Measurements from ENCODE around the gene CAPRIN2.

The CAPRIN2 gene

DNA sequence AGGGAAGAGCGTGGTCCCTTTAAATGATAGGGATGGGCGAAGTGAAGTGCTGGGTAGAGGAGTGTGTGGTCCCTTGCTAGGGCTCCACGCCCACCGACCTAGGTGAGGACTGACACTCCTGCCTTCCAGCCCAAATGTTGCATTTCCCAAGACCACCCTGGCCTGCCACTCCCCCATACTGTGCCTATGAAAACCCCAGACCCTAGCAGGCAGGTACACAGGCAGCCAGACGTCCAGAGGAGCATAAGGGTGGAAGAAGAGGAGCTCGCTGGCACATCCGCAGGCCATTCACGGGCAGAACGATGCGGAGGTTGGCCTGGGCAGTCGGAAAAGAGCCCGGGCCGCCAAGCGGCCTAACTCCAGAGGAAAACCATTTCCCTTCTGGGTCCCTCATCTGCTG, 58.3 kb downstream of the CAPRIN2 start:
- Mint-ChIP-seq H3K4me3 (peak overlapping the region; percentile 92), H3K36me3 (no peaks in the 10 kb centered on the region), H3K9me3 (no peaks in the 10 kb centered on the region), H3K27ac (peak overlapping the region; percentile 93), H3K27me3 (no peaks in the 10 kb centered on the region), H3K4me1 (peaks cover 36% of the 10 kb centered on the region)

DNA sequence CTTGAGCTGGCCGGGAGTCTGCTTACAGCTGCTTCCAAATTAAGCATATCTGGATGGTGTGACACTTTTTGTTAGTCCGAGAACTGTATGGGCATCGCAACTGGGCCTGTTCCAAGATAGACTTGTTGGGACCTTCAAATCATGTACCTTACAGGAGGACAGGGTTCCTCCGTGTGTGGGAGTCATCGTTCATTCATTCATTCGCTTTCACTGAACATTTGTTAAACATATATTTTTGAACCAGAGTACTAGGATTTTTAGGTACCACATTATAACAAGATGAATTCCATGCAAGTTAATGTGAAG, 58.7 kb downstream of the CAPRIN2 start:
- Mint-ChIP-seq H3K27ac (peak overlapping the region; percentile 93), H3K36me3 (no peaks in the 10 kb centered on the region), H3K4me1 (peaks cover 40% of the 10 kb centered on the region), H3K9me3 (no peaks in the 10 kb centered on the region), H3K27me3 (no peaks in the 10 kb centered on the region), H3K4me3 (peak overlapping the region; percentile 92)

DNA sequence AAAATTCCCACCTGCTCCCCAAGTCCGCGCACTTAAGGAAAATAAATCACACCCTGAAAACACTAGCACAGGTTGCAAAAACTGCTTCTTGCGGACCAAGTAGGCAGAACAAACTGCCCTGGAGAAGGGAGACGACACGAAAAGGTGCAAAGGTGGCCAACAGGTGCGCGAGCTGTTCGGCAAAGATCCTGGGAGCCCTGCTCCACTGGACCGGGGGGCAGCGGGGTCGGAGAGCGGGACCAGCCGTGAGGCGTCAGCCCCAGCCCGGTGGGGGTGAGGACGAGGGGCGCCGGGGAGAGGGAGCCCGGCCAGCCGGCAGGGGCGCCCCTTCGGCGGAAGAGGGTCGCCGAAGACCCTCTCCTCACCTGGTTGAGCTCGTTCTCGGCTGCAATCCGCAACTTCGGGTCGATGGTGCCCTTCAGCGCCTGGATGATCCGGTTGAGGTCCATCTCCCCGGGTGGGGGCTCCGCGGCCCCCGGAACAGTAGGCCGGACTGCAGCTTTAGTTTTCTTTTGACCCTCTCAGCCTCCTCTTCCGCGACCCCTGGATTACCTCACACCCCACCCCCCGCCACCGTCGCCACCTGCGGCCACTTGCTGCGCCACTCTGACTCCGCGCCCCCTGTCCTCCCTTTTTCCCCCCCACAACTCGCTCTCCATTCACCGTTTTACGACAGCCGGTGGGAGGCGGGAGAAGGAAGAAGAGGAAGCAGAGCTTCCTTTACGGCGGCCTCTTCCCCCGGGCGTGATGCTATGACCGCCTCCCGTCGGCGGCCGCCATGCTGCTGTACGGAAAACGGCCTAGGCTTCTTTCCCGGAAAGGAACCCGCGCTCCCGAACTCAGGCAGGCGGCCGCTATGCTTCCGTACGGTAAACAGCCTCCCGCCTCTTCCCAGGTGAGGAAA, 59.3 kb downstream of the CAPRIN2 start, which contains the start of gene IPO8:
Gene IPO8, minus strand, starts transcription at position 671 of the 904 bp plus-strand sequence. Its CDS starts 222 bp downstream, at position 449.
- Mint-ChIP-seq H3K27ac (peak within 1 kb of the TSS; percentile 95), H3K4me1 (peaks cover 44% of the 10 kb centered on the region), H3K36me3 (no peaks in the 10 kb centered on the region), H3K27me3 (no peaks in the 10 kb centered on the region), H3K9me3 (no peaks in the 10 kb centered on the region), H3K4me3 (peak within 1 kb of the TSS; percentile 92)

- H3K36me3 Mint-ChIP-seq: no peaks in the 10 kb centered on the region
- peak overlapping the region; percentile 95 for H3K27ac Mint-ChIP-seq
- H3K4me1 Mint-ChIP-seq: peaks cover 52% of the 10 kb centered on the region
- H3K9me3 Mint-ChIP-seq: no peaks in the 10 kb centered on the region
- peak overlapping the region; percentile 92 for H3K4me3 Mint-ChIP-seq
- H3K27me3 Mint-ChIP-seq: no peaks in the 10 kb centered on the region
Measured at GRCh38 chr12:30694412-30695198, 60.1 kb downstream of the CAPRIN2 start.

DNA sequence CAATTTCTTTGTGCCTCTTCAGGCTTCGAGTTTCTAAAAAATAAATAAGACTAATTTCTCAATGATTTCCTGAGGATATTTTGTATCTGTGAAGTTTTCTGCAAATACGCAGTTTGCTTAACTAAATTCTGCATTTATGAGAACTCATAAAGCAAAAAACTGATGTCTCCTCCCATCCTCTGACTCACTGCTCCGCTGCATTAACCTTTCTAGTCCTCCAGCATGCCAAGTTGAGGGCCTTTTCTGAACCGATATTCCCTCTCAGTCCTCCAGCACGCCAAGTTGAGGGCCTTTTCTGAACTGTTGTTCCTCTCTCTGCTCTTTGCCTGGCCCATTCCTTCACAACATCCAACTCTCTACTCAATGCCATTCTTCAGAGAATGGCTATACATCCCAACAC, 62.3 kb downstream of the CAPRIN2 start:
- no peaks in the 10 kb centered on the region for H3K27me3 Mint-ChIP-seq
- H3K4me1 Mint-ChIP-seq: peaks cover 65% of the 10 kb centered on the region
- peaks cover 1% of the 10 kb centered on the region for H3K36me3 Mint-ChIP-seq
- H3K4me3 Mint-ChIP-seq: peak overlapping the region; percentile 8
- H3K27ac Mint-ChIP-seq: no peak overlapping the region
- no peaks in the 10 kb centered on the region for H3K9me3 Mint-ChIP-seq

DNA sequence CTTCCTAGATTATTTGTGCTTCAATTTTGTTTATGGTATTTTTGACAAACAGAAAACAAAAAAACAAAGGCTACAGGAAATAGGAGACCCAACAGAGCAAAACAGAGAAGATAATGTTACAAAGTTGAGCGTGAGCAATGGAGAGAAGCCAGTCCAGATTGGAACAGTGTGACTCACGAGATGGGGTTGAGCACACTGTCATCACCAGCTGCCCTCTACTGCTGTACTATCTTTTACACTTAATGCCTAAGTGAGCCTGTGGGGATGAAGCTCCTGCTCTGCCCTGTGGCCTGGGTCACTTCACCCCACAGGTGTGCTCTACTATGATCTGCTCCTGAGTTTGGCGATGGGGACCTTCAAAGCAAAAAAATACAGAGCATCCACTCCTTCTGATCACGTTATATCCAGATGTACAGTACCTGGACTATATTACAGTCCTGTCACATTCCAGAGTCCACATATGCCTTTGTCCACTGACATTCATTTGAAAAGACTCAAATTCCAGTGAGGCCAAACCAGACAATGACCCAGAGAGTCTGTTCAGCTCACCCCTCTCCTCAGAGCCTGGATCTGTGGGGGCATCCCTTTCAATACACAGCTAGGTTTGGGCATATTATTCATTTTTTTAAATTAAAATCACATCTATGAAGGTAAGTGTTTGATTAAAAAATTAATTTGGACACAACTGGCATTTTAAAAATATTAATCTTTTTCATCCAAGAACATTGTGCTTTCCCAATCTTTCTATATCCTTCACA, 63.5 kb downstream of the CAPRIN2 start:
- H3K27me3 Mint-ChIP-seq: no peaks in the 10 kb centered on the region
- H3K27ac Mint-ChIP-seq: no peak overlapping the region
- peaks cover 1% of the 10 kb centered on the region for H3K36me3 Mint-ChIP-seq
- H3K4me1 Mint-ChIP-seq: peaks cover 66% of the 10 kb centered on the region
- H3K4me3 Mint-ChIP-seq: no peak overlapping the region
- H3K9me3 Mint-ChIP-seq: no peaks in the 10 kb centered on the region

DNA sequence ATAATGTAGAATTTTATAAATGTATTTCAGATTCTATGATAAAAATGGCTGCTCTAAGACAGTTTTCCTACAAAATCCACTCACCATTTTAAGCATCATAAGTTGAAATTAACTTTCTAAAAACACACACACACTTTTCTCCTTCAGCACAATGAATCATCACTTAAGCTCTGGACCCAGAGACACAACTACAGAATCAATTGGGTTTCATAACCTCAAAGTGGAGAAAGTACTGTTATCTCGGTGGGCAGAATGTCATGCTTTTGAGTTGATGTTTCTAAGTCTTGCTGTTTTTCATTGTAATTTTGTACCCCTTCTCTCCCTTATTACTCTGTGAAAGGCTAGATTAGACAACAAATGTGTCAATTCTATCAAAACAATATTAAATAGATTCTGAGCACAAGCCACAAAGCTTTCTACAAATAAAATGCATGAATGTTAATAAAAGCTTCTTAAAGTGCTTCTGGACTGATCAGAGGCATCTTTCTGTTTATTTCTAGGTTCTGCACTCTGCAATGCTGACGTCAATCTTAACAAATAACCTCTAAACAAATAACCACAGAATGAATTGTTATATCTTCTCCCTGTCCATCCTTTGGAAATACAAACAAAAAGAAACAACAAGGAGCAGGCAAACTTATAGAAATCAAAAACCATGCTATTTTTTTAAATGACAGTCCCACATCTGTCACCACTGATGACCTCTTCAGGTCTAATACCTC, 67.3 kb downstream of the CAPRIN2 start:
- peaks cover 13% of the 10 kb centered on the region for H3K36me3 Mint-ChIP-seq
- no peak overlapping the region for H3K27ac Mint-ChIP-seq
- no peaks in the 10 kb centered on the region for H3K9me3 Mint-ChIP-seq
- no peaks in the 10 kb centered on the region for H3K27me3 Mint-ChIP-seq
- H3K4me1 Mint-ChIP-seq: peaks cover 46% of the 10 kb centered on the region
- H3K4me3 Mint-ChIP-seq: no peak overlapping the region

DNA sequence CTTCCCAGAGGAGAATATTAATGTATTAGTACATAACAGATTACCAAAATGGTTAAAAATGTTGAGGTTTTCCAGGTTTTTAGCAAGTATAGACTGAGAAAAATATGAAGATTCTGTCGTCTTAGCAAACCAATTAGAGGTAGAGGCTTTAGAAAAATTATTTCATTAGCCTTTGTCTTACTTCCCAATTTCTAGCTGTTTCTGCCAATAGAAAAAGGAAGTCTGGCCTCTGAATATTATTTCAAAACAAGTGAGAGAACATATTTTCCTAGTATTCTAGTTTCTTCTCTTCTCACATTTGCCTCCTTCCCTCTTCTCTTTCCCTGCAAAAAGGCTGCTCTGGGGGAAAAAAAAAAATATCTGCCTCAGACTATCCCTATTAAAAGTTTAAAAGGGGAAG, 75.5 kb downstream of the CAPRIN2 start:
- H3K27ac Mint-ChIP-seq: no peak overlapping the region

GRCh38 chr12:30678221-30678620, 76.5 kb downstream of the CAPRIN2 start:
- H3K4me3 Mint-ChIP-seq: no peak overlapping the region
- no peaks in the 10 kb centered on the region for H3K27me3 Mint-ChIP-seq
- H3K36me3 Mint-ChIP-seq: peaks cover 14% of the 10 kb centered on the region
- peaks cover under 1% of the 10 kb centered on the region for H3K4me1 Mint-ChIP-seq
- H3K27ac Mint-ChIP-seq: no peak overlapping the region
- H3K9me3 Mint-ChIP-seq: no peaks in the 10 kb centered on the region

More for the DNA sequence above, 75.5 kb downstream of the CAPRIN2 start:
- Mint-ChIP-seq H3K27me3 (no peaks in the 10 kb centered on the region), H3K4me1 (peaks cover 6% of the 10 kb centered on the region), H3K36me3 (peaks cover 20% of the 10 kb centered on the region), H3K9me3 (no peaks in the 10 kb centered on the region), H3K4me3 (no peak overlapping the region)

DNA sequence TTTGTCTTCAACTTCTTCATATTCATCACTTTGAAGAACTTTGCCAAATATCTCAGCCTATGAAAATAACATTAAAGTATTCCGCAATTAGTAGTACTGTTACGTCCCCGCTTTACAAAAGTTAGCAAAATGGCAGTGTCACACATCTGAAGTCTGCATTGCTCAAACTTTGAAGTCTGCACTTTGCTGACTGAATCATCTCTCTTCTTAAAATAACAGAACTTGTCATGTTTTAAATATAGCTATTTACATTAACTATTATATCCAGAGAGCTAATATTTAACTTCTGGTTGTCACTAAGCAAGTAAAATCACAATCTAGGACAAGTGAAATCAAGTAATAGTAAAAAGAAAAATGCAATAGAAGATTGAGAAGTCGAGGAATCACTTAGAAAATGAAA, 93.5 kb downstream of the CAPRIN2 start:
- H3K9me3 Mint-ChIP-seq: no peaks in the 10 kb centered on the region
- no peak overlapping the region for H3K4me3 Mint-ChIP-seq
- no peaks in the 10 kb centered on the region for H3K4me1 Mint-ChIP-seq
- H3K27ac Mint-ChIP-seq: no peak overlapping the region
- H3K36me3 Mint-ChIP-seq: peaks cover 20% of the 10 kb centered on the region
- no peaks in the 10 kb centered on the region for H3K27me3 Mint-ChIP-seq
